Measurements from ENCODE around the gene GALM.

DNA sequence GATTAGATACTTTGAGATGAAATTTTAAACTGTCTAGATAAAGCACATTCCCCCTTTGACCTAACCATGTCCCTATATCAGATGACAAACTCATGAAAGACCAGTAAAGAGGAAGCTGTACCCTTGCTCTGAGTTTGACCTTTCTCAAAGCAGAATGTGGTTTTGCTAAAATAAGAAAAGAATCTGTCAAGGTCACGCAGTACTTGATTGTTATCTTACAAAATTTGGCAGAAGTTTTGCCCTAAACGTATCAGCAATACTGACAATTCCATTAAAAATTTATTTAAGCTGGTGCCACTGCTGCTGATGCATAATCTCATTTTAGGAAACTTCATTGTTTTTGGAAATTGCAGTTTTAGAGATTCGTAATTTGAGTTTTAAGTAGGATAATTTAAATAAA is 31.2 kb upstream of the GALM start:
- no peak for TF ChIP-seq EZH2phosphoT487 (conservative IDR thresholded peaks at IDR 0.05; ENCODE audit: low read length)
- TF ChIP-seq, protein P1, sequence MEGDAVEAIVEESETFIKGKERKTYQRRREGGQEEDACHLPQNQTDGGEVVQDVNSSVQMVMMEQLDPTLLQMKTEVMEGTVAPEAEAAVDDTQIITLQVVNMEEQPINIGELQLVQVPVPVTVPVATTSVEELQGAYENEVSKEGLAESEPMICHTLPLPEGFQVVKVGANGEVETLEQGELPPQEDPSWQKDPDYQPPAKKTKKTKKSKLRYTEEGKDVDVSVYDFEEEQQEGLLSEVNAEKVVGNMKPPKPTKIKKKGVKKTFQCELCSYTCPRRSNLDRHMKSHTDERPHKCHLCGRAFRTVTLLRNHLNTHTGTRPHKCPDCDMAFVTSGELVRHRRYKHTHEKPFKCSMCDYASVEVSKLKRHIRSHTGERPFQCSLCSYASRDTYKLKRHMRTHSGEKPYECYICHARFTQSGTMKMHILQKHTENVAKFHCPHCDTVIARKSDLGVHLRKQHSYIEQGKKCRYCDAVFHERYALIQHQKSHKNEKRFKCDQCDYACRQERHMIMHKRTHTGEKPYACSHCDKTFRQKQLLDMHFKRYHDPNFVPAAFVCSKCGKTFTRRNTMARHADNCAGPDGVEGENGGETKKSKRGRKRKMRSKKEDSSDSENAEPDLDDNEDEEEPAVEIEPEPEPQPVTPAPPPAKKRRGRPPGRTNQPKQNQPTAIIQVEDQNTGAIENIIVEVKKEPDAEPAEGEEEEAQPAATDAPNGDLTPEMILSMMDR (IDR thresholded peaks at IDR 0.05; ENCODE audit: insufficient read depth, low read length, poor library complexity, severe bottlenecking) = no peak

Data from SU-DHL-6 (cell line).